ENCODE results near the gene UBIAD1. TPM values are rescaled to one million over a fixed set of nuclear protein-coding genes. Genes with fewer than 3 reads are reported as not detected.

UBIAD1 gene
- total RNA-seq, 1 donor from 2014 or later: 15.4 TPM

GRCh38 chr1:11238311-11238710 lies 34.7 kb upstream of the UBIAD1 start:
- no peak overlapping the region for H3K4me3 Mint-ChIP-seq (ENCODE audit: unreplicated experiment)
- H3K27ac Mint-ChIP-seq (ENCODE audit: unreplicated experiment): no peak overlapping the region
- Histone ChIP-seq H3K79me2 (ENCODE audit: insufficient read depth, low read length) (no peaks in the 10 kb centered on the region), H3K27ac (ENCODE audit: low read depth, low read length) (no peak overlapping the region), H2AFZ (ENCODE audit: low read depth, low read length) (no peak overlapping the region), H3K27me3 (ENCODE audit: insufficient read depth, low read length) (no peaks in the 10 kb centered on the region), H3K9ac (ENCODE audit: low read length) (no peak overlapping the region), H3K36me3 (ENCODE audit: insufficient read depth, low read length) (peaks cover 66% of the 10 kb centered on the region), H3K4me1 (ENCODE audit: insufficient read depth, low read length) (peaks cover 6% of the 10 kb centered on the region), H3K9me3 (ENCODE audit: insufficient read depth, low read depth, low read length) (no peaks in the 10 kb centered on the region), H3K4me3 (ENCODE audit: insufficient read depth, low read depth, low read length) (no peak overlapping the region), H3K4me2 (ENCODE audit: low read length) (no peak overlapping the region), H4K20me1 (ENCODE audit: insufficient read depth, low read length) (peaks cover 7% of the 10 kb centered on the region)
- H3K27me3 Mint-ChIP-seq (ENCODE audit: low read depth, unreplicated experiment): no peaks in the 10 kb centered on the region
- H3K4me1 Mint-ChIP-seq (ENCODE audit: low read depth, unreplicated experiment): no peaks in the 10 kb centered on the region
- peaks cover 6% of the 10 kb centered on the region for H3K36me3 Mint-ChIP-seq (ENCODE audit: low read depth, unreplicated experiment)
- no peak for FAIRE-seq
- DNase-seq (ENCODE audit: low read depth): no peak
- TF ChIP-seq EZH2 (IDR thresholded peaks at IDR 0.05; ENCODE audit: insufficient read depth, low read length) (no peak), CTCF (IDR thresholded peaks at IDR 0.05; ENCODE audit: insufficient read depth, low read depth, low read length) (no peak)
- no peaks in the 10 kb centered on the region for H3K9me3 Mint-ChIP-seq (ENCODE audit: unreplicated experiment)

GRCh38 chr1:11245248-11245647 lies 27.8 kb upstream of the UBIAD1 start:
- Mint-ChIP-seq H3K4me1 (ENCODE audit: low read depth, unreplicated experiment) (no peaks in the 10 kb centered on the region), H3K36me3 (ENCODE audit: low read depth, unreplicated experiment) (peaks cover 4% of the 10 kb centered on the region), H3K27me3 (ENCODE audit: low read depth, unreplicated experiment) (no peaks in the 10 kb centered on the region), H3K9me3 (ENCODE audit: unreplicated experiment) (no peaks in the 10 kb centered on the region), H3K27ac (ENCODE audit: unreplicated experiment) (no peak overlapping the region), H3K4me3 (ENCODE audit: unreplicated experiment) (no peak overlapping the region)
- FAIRE-seq (no peak), DNase-seq (ENCODE audit: low read depth) (no peak)
- H2AFZ ChIP-seq (ENCODE audit: low read depth, low read length): no peak overlapping the region
- no peak for TF ChIP-seq EZH2 (IDR thresholded peaks at IDR 0.05; ENCODE audit: insufficient read depth, low read length)
- no peak for TF ChIP-seq CTCF (IDR thresholded peaks at IDR 0.05; ENCODE audit: insufficient read depth, low read depth, low read length)
- H3K27ac ChIP-seq (ENCODE audit: low read depth, low read length): no peak overlapping the region
- H3K9me3 ChIP-seq (ENCODE audit: insufficient read depth, low read depth, low read length): no peaks in the 10 kb centered on the region
- no peak overlapping the region for H3K4me3 ChIP-seq (ENCODE audit: insufficient read depth, low read depth, low read length)
- H3K9ac ChIP-seq (ENCODE audit: low read length): no peak overlapping the region
- no peaks in the 10 kb centered on the region for H3K27me3 ChIP-seq (ENCODE audit: insufficient read depth, low read length)
- no peak overlapping the region for H3K4me2 ChIP-seq (ENCODE audit: low read length)
- H3K36me3 ChIP-seq (ENCODE audit: insufficient read depth, low read length): peaks cover 46% of the 10 kb centered on the region
- H4K20me1 ChIP-seq (ENCODE audit: insufficient read depth, low read length): peaks cover 12% of the 10 kb centered on the region
- H3K4me1 ChIP-seq (ENCODE audit: insufficient read depth, low read length): no peaks in the 10 kb centered on the region
- H3K79me2 ChIP-seq (ENCODE audit: insufficient read depth, low read length): no peaks in the 10 kb centered on the region

GRCh38 chr1:11245904-11246719 lies 26.9 kb upstream of the UBIAD1 start:
- H2AFZ ChIP-seq (ENCODE audit: low read depth, low read length): no peak overlapping the region
- no peaks in the 10 kb centered on the region for H3K9me3 Mint-ChIP-seq (ENCODE audit: unreplicated experiment)
- no peak overlapping the region for H3K27ac Mint-ChIP-seq (ENCODE audit: unreplicated experiment)

More at GRCh38 chr1:11245904-11246719, 26.9 kb upstream of the UBIAD1 start:
- Histone ChIP-seq H3K36me3 (ENCODE audit: insufficient read depth, low read length) (peaks cover 41% of the 10 kb centered on the region), H3K4me3 (ENCODE audit: insufficient read depth, low read depth, low read length) (no peak overlapping the region), H3K27ac (ENCODE audit: low read depth, low read length) (no peak overlapping the region), H3K79me2 (ENCODE audit: insufficient read depth, low read length) (no peaks in the 10 kb centered on the region), H3K9ac (ENCODE audit: low read length) (no peak overlapping the region), H3K9me3 (ENCODE audit: insufficient read depth, low read depth, low read length) (no peaks in the 10 kb centered on the region), H3K4me2 (ENCODE audit: low read length) (no peak overlapping the region), H3K4me1 (ENCODE audit: insufficient read depth, low read length) (no peaks in the 10 kb centered on the region), H4K20me1 (ENCODE audit: insufficient read depth, low read length) (peaks cover 19% of the 10 kb centered on the region), H3K27me3 (ENCODE audit: insufficient read depth, low read length) (no peaks in the 10 kb centered on the region)
- no peaks in the 10 kb centered on the region for H3K27me3 Mint-ChIP-seq (ENCODE audit: low read depth, unreplicated experiment)
- peaks cover 10% of the 10 kb centered on the region for H3K36me3 Mint-ChIP-seq (ENCODE audit: low read depth, unreplicated experiment)
- H3K4me1 Mint-ChIP-seq (ENCODE audit: low read depth, unreplicated experiment): no peaks in the 10 kb centered on the region
- H3K4me3 Mint-ChIP-seq (ENCODE audit: unreplicated experiment): no peak overlapping the region
- no peak for DNase-seq (ENCODE audit: low read depth)
- no peak for TF ChIP-seq CTCF (IDR thresholded peaks at IDR 0.05; ENCODE audit: insufficient read depth, low read depth, low read length)
- TF ChIP-seq EZH2 (IDR thresholded peaks at IDR 0.05; ENCODE audit: insufficient read depth, low read length): no peak
- FAIRE-seq: no peak
